ENCODE results near the gene CARHSP1. TPM values are rescaled to one million over a fixed set of nuclear protein-coding genes. Genes with fewer than 3 reads are reported as not detected.
"Not testable (repeated sequence)": the region's sequence is repeated elsewhere in the genome, so short reads cannot be mapped to it uniquely, and the experiment has no call there.

CARHSP1 gene
- total RNA-seq, 1 donor from 2014 or later, result 237 TPM

DNA sequence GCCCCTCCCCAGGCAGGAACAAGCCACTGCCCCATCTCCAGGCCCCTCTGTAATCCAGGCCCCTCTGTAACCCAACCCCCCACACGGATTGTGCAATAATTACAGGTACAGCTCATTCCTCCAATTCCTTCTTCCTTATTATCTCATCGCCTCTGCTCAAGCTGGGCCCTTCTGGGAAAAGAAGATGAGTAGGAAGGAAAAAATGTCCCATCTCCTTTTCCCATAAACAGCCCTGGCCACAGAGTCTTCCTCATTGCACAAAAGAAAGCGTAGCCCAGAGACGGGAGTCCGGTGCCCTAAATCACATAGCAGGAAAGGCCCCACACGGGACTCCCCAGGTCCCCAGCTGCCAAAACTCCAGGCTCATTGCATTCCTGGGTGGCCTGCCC, 9.7 kb upstream of the CARHSP1 start:
- DNase-seq (ENCODE audit: low read depth), result peak; percentile 64
- TF ChIP-seq, protein P1, sequence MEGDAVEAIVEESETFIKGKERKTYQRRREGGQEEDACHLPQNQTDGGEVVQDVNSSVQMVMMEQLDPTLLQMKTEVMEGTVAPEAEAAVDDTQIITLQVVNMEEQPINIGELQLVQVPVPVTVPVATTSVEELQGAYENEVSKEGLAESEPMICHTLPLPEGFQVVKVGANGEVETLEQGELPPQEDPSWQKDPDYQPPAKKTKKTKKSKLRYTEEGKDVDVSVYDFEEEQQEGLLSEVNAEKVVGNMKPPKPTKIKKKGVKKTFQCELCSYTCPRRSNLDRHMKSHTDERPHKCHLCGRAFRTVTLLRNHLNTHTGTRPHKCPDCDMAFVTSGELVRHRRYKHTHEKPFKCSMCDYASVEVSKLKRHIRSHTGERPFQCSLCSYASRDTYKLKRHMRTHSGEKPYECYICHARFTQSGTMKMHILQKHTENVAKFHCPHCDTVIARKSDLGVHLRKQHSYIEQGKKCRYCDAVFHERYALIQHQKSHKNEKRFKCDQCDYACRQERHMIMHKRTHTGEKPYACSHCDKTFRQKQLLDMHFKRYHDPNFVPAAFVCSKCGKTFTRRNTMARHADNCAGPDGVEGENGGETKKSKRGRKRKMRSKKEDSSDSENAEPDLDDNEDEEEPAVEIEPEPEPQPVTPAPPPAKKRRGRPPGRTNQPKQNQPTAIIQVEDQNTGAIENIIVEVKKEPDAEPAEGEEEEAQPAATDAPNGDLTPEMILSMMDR (conservative IDR thresholded peaks at IDR 0.05; ENCODE audit: low read depth, low read length), result no peak
- H3K4me3 ChIP-seq (ENCODE audit: low read depth, low read length), result no peak overlapping the region

DNA sequence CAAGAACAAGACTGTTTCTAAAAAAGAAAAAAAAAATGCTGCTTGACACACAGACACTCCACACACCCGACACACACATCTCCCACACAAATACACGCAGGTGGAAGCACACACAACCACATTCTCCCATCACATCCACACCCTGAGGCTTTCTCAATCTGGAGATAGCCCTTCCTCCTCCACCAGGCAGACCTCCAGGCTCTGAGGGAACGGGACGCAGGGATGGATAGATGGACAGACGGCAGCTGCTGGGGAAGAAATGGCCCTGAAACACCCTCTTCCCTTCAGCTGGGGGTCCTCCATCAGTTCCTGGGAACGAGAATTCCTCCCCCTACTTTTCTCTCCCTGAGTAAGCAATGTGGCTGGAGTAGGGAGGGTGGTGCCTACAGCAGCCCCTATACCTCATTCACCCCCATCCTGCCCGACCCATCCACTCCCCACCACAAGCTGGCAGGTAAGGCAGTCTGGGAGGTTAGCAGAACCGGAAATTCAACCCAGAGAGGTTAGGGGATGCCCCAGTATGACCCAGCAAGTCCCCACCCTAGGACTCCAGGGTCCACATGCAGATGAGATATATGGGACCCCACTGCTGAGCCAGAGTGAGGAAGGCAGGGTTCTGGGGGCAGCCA, 9.2 kb upstream of the CARHSP1 start:
- DNase-seq (ENCODE audit: low read depth), result no peak
- TF ChIP-seq, protein P1 (conservative IDR thresholded peaks at IDR 0.05; ENCODE audit: low read depth, low read length), result no peak
- no peak overlapping the region for H3K4me3 ChIP-seq (ENCODE audit: low read depth, low read length)

DNA sequence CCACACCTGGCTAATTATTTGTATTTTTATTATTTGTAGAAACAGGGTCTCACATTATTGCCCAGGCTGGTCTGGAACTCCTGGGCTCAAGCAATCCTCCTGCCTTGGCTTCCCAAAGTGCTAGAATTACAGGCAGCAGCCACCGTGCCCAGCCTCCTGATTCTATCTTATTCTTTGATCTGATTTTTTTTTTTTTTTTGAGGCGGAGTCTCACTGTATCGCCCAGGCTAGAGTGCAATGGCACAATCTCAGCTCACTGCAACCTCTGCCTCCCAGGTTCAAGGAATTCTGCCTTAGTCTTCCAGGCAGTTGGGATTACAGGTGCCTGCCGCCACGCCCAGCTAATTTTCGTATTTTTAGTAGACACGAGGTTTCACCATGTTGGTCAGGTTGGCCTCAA, 6.5 kb upstream of the CARHSP1 start:
- not testable (repeated sequence) for DNase-seq (ENCODE audit: low read depth)

DNA sequence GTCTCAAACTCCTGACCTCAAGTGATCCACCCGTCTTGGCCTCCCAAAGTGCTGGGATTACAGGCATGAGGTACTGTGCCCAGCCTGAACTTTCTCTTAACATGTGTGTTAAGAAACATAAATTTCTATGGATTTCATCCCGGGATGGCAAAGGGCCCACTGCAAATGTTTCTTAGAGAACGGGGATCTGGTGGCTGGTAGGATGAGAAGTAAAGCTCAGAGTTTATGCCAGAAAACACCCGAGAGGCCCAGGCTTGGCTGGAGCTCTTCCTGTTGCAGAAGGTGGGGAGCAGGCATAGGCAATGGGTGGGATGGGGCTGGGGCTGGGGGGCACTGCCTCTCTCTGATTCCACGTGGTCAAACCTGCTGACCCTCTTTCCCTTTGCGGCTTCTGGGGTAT, 5.6 kb upstream of the CARHSP1 start:
- no peak overlapping the region for H3K4me3 ChIP-seq (ENCODE audit: low read depth, low read length)
- no peak for DNase-seq (ENCODE audit: low read depth)
- TF ChIP-seq, protein P1 (conservative IDR thresholded peaks at IDR 0.05; ENCODE audit: low read depth, low read length), result no peak

More for the DNA sequence above, 6.5 kb upstream of the CARHSP1 start:
- H3K4me3 ChIP-seq (ENCODE audit: low read depth, low read length), result not testable (repeated sequence)

DNA sequence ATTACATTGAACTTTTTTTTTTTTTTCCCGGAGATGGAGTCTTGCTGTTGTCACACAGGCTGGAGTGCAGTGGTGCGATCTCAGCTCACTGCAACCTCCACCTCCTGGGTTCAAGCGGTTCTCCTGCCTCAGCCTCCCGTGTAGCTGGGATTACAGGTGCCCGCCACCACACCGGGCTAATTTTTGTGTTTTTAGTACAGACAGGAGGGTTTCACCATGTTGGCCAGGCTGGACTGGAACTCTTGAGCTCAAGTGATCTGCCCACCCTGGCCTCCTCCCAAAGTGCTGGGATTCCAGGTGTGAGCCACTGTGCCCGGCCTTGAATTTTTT, 5.0 kb upstream of the CARHSP1 start:
- not testable (repeated sequence) for H3K4me3 ChIP-seq (ENCODE audit: low read depth, low read length); DNase-seq (ENCODE audit: low read depth)

DNA sequence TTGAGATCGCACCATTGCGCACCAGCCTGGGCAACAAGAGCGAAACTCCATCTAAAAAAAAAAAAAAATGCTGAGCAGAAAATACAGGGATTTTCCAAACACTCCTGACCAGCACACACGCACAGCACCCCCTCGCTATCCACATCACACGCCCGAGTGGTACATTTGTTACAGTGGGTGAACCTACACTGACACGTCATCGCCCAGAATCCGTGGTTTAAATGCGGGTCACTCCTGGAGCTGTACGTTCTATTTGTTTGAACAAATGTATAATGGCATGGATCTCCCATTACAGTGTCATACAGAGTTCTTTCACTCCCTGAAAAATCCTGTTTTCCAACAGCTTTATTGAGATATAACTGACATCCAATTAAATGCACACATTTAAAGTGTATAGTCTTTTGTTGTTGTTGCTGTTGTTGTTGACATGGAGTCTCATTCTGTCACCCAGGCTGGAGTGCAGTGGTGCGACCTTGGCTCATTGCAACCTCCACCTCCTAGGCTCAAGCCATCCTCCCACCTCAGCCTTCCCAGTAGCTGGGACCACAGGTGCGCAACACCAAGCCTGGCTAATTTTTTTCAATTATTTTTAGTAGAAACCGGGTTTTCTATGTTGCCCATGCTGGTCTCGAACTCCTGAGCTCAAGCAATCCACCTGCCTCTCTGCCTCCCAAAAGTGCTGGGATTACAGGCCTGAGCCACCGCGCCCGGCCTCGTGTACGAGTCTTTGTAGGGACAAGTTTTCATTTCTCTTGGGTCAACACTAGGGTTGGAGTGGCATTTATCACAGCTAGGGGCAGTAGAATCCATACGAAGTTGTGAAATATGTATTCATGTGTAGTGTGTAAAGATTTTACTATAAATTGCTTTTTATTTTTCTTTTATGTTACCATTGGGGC, 4.4 kb upstream of the CARHSP1 start:
- TF ChIP-seq, protein P1 (conservative IDR thresholded peaks at IDR 0.05; ENCODE audit: low read depth, low read length), result no peak
- no peak for DNase-seq (ENCODE audit: low read depth)
- H3K4me3 ChIP-seq (ENCODE audit: low read depth, low read length), result no peak overlapping the region

DNA sequence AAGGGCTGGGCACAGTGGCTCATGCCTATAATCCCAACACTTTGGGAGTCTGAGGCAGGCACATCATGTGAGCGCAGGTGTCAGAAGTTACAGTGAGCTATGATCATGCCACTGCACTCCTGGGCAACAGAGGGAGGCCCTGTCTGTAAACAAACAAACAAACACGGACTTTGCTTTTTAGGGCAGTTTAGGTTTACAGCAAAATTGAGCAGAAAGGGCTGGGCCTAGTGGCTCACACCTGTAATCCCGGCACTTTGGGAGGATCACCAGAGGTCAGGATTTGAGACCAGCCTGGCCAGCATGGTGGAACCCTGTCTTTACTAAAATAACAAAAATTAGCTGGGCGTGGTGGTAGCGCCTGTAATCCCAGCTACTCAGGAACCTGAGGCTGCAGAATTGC, 3.3 kb upstream of the CARHSP1 start:
- DNase-seq (ENCODE audit: low read depth), result no peak
- no peak overlapping the region for H3K4me3 ChIP-seq (ENCODE audit: low read depth, low read length)
- TF ChIP-seq, protein P1 (conservative IDR thresholded peaks at IDR 0.05; ENCODE audit: low read depth, low read length), result no peak

DNA sequence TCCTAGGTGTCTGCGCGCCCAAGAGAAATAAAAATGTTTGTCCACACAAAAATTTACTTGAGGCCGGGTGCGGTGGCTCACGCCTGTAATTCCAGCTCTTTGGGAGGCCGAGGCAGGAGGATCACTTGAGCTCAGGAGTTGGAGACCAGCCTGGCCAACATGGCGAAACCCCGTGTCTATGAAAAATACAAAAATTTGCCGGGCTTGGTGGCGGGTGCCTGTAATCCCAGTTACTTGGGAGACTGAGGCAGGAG, 1.1 kb upstream of the CARHSP1 start:
- not testable (repeated sequence) for DNase-seq (ENCODE audit: low read depth); H3K4me3 ChIP-seq (ENCODE audit: low read depth, low read length)
